Glutamatergic neuron (in vitro differentiated cells): ENCODE data around the gene ZPLD1. TPM values are rescaled to one million over a fixed set of nuclear protein-coding genes. Genes with fewer than 3 reads are reported as not detected.

Experiments used
- DNase-seq: peaks from one replicate; pipeline ENCODE4 v3.0.0; 2022
- H3K27ac Mint-ChIP-seq: one replicate; pipeline ENCODE4 v1.8.0; 2020; ENCODE audit warnings: mild to moderate bottlenecking, mixed read lengths, inconsistent platforms; ENCODE audit not compliant: unreplicated experiment
- H3K27me3 Mint-ChIP-seq: one replicate; pipeline ENCODE4 v1.8.0; 2020; ENCODE audit warnings: mild to moderate bottlenecking, moderate library complexity, mixed read lengths, inconsistent platforms; ENCODE audit not compliant: unreplicated experiment
- H3K36me3 Mint-ChIP-seq: one replicate; pipeline ENCODE4 v1.8.0; 2020; ENCODE audit warnings: mild to moderate bottlenecking, mixed read lengths, inconsistent platforms; ENCODE audit not compliant: unreplicated experiment
- H3K4me1 Mint-ChIP-seq: one replicate; pipeline ENCODE4 v1.8.0; 2020; ENCODE audit warnings: mild to moderate bottlenecking, low read depth, mixed read lengths, inconsistent platforms; ENCODE audit not compliant: unreplicated experiment
- H3K4me3 Mint-ChIP-seq: one replicate; pipeline ENCODE4 v1.8.0; 2020; ENCODE audit warnings: mild to moderate bottlenecking, mixed read lengths, inconsistent platforms; ENCODE audit not compliant: unreplicated experiment
- H3K9me3 Mint-ChIP-seq: one replicate; pipeline ENCODE4 v1.8.0; 2020; ENCODE audit warnings: mild to moderate bottlenecking, moderate library complexity, mixed read lengths, inconsistent platforms; ENCODE audit not compliant: unreplicated experiment
- CTCF ChIP-seq: fragments of 200-600 bp; sonication (generic); IDR thresholded peaks from one replicate; pipeline ENCODE4 v1.5.0; 2021; ENCODE audit not compliant: partially characterized antibody, unreplicated experiment
- long read RNA-seq: library from polyadenylated mRNA; unstranded; transcript quantifications from one replicate; pipeline ENCODE4 v2.0.0, GENCODE V29; 2020; ENCODE audit not compliant: unreplicated experiment
- total RNA-seq: library from RNA; stranded (reverse); fragmentation: NEBNext Ultra II Directional; extraction: Animal tissue kit (Norgen Biotek cat#: 25700); gene quantifications from one replicate; pipeline ENCODE4 v1.2.1, GENCODE V29; 2021; ENCODE audit not compliant: unreplicated experiment

Gene ZPLD1
- not detected for total RNA-seq
- long read RNA-seq, result 0 reads

- Mint-ChIP-seq H3K9me3 (no peaks in the 10 kb centered on the region), H3K4me1 (no peaks in the 10 kb centered on the region)
Observed at GRCh38 chr3:102434715-102435114, at the start of gene ZPLD1. Gene ZPLD1 (plus strand): TSS chr3:102435015. CDS start chr3:102438488, 3,473 bp downstream.

GRCh38 chr3:102390171-102390864, 44.5 kb upstream of the ZPLD1 start:
- no peak overlapping the region for H3K4me3 Mint-ChIP-seq
- H3K9me3 Mint-ChIP-seq, result no peaks in the 10 kb centered on the region
- no peaks in the 10 kb centered on the region for H3K36me3 Mint-ChIP-seq
- TF ChIP-seq CTCF, result no peak
- no peak for DNase-seq
- no peaks in the 10 kb centered on the region for H3K27me3 Mint-ChIP-seq
- H3K4me1 Mint-ChIP-seq, result no peaks in the 10 kb centered on the region
- no peak overlapping the region for H3K27ac Mint-ChIP-seq

More at GRCh38 chr3:102434715-102435114, at the start of gene ZPLD1:
- no peak within 1 kb of the TSS for H3K4me3 Mint-ChIP-seq
- no peak for DNase-seq
- H3K36me3 Mint-ChIP-seq, result no peaks in the 10 kb centered on the region
- H3K27ac Mint-ChIP-seq, result no peak within 1 kb of the TSS
- H3K27me3 Mint-ChIP-seq, result no peaks in the 10 kb centered on the region
- no peak for TF ChIP-seq CTCF

GRCh38 chr3:102390916-102391315, 43.9 kb upstream of the ZPLD1 start:
- Mint-ChIP-seq H3K4me3 (no peak overlapping the region), H3K27me3 (no peaks in the 10 kb centered on the region), H3K36me3 (no peaks in the 10 kb centered on the region), H3K4me1 (no peaks in the 10 kb centered on the region), H3K9me3 (no peaks in the 10 kb centered on the region), H3K27ac (no peak overlapping the region)
- DNase-seq, result no peak
- TF ChIP-seq CTCF, result no peak

GRCh38 chr3:102391491-102391890, 43.3 kb upstream of the ZPLD1 start:
- Mint-ChIP-seq H3K27me3 (no peaks in the 10 kb centered on the region), H3K9me3 (no peaks in the 10 kb centered on the region)

More at GRCh38 chr3:102391491-102391890, 43.3 kb upstream of the ZPLD1 start:
- Mint-ChIP-seq H3K4me1 (no peaks in the 10 kb centered on the region), H3K36me3 (no peaks in the 10 kb centered on the region), H3K27ac (no peak overlapping the region), H3K4me3 (no peak overlapping the region)
- DNase-seq, result no peak
- no peak for TF ChIP-seq CTCF
